HG03108 (cell line): Measurements from ENCODE around the gene PACRG.
"Not testable (repeated sequence)": the region's sequence is repeated elsewhere in the genome, so short reads cannot be mapped to it uniquely, and the experiment has no call there.

Experiments
- ATAC-seq: cut with Tn5 transposase; IDR thresholded peaks from one replicate; pipeline ENCODE4 v1.9.1; 2021; ENCODE audit warnings: moderate library complexity; ENCODE audit not compliant: unreplicated experiment

The PACRG gene

GRCh38 chr6:162922563-162923166 lies 194.9 kb downstream of the PACRG start:
- no peak for ATAC-seq

GRCh38 chr6:162934844-162935243 lies 207.1 kb downstream of the PACRG start:
- ATAC-seq, result no peak

GRCh38 chr6:162940426-162940825 lies 212.7 kb downstream of the PACRG start:
- ATAC-seq, result no peak

- no peak for ATAC-seq
Observed at GRCh38 chr6:162941128-162941527, 213.4 kb downstream of the PACRG start.

- ATAC-seq, result no peak
Observed at GRCh38 chr6:162942866-162943265, 215.1 kb downstream of the PACRG start.

- no peak for ATAC-seq
Observed at GRCh38 chr6:162943369-162943768, 215.6 kb downstream of the PACRG start.

DNA sequence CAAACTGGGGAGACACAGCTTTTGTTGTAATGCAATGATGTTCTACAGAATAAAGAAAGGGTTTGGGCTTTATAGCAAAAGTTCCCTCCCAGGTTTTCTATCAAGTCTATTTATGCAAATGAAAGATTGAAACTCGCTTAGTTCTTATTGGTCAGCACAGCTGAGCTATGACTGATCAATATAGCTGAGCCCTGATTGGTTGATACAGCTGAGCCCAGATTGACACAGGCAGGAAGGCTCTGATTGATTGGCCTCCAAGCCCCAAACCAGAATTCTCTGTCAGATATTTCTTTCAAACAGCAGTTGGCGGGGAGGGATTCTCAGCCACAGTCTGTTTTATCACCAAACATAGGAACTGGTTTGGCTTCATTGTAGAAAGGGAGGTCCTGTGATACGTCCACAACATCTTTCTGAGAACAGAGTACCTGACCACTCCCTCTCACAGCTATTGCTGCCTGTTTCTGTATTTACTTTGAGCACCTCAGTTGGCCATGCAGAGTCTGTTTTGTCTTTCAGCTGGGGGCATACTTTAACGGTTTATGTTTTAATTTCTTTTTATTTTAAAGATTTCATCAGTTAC lies 223.5 kb downstream of the PACRG start:
- no peak for ATAC-seq

DNA sequence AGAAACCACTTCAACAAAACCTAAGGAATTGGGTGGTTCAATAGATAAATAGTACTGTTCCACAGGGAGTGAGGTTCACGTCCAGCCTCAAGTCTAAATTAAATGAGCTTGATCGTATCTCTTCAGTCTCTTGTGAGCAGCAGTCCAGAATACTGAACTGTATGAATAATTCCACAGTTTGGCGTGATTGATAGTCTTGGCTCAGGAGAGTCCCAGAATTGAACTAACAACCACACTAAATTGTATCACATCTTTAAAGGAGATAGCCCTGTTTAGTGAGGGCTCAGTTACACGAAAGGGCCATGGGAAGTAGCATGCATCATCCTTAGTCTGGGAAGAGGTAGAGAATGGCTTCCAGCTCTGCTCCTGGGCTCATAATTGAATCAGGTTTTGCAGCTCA lies 224.6 kb downstream of the PACRG start:
- ATAC-seq, result no peak

DNA sequence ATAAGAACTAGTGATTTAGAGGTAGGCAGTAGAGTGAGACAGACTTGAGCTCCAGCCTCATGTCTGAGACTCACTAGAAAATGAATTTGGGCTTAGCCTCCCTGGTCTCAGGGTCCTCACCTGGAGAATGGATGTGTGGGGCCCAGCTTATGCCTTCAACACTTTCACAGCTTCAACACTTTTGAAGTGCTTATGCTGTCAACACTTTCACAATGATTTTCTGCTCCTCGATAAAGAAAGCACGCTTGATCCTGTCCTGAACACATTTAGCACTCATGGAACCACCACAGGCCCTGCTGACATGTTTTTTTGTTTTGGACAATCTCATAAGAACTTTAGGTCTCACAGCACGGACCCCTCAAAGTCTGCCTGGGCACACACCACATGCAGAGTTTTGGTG lies 229.3 kb downstream of the PACRG start:
- ATAC-seq, result no peak

DNA sequence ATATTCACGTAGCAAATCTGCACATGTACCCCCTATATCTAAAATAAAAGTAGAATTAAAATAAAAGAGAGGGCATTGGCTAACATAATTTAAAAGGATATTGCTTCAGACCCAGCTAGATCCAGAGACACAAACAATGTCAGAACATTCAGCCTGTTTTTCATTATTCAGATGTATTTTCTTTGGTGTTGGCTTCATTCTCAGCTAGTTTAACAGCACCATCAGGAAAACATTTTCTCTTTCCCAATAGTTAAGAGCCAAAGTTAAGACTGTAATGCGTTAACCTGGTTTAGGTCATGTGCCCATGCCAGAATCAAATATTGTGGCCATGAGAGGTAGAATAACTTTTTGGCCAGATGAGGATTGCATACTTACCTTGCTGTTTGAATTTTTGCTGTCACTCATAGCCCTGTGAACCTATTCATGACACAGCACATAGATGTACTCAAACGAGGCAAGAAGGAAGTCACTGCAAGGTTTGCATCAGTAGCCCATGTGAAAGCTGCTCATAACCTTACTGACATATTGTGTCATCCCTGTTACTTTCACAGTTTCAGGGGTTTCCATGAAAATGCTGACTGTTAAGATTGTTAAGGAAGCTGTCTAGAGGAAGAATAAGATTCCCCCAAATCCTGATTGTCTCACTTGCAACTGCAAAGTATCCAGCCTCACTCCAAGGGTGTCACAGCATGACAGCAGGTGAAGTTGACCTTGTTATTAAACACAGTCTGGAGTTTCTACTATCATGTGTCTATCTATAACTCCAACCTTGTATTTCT lies 233.1 kb downstream of the PACRG start:
- no peak for ATAC-seq

DNA sequence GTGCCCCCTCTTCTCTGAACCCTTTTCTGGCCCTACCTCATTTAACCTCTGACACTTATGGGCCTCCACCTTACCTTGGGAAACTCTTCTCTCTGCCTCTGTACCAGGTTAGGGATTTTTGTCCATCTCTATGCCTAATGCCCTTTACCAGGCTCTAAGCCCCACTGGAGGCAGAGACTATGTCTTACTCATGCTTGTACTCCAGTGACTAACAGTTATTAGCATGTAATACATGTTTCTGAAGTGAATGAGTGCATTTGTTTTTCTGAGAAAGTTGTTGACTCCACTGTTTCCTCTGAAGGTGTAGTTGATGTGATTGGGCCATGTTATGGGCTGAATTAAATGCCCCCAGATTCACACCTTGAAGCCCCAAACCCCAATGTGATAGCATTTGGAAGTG lies 234.3 kb downstream of the PACRG start:
- no peak for ATAC-seq

DNA sequence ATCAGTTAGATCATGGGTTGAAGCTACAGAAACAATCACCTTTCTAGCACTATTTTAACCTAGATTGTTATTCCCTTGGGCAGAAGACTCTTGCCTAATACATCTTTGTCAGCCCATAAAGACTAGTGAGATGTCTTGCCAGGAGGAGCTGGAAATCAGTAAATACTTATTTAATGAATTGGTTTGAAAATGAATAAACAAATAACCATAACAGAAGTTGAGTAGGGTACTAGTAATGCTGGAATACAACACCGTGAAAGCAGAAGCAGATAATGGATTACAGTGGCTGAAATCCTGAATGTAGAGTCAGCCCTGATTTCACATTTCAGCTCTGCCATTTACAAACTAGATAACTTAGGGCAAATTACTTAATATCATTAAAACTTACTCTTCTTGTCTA lies 236.1 kb downstream of the PACRG start:
- ATAC-seq, result no peak

DNA sequence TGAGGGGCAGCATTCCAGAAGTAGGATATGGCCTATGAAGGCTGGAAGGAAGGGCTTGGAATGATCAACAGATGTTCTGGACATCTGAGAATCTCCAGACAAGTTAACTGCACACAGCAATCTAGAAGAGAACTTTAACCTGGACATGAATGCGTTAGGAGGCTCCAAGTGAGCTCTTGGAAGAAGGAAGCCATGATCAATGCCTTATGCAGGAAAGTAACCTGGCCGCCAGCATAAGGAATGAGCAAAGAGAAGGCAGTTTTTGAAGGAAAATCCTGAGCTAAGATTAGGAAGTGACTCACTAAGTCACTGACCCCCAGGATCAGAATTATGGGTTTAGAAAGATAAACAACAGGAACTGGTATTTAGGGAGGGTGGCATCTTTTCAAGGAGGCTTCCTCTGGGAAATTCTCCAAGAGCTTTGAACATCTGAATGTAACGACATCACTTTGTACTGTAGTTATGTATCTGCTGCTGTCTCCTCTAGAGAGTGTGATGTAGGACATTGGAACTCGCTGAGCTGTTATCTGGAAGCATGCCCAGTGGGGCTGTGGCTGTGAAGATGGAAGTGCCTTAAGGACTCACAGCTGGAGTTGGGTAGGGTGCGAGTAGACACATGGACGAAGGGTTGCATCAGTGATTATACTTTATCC lies 236.8 kb downstream of the PACRG start:
- no peak for ATAC-seq

- ATAC-seq, result no peak
Observed at GRCh38 chr6:162965366-162965765, 237.6 kb downstream of the PACRG start.

- no peak for ATAC-seq
Observed at GRCh38 chr6:162970246-162970645, 242.5 kb downstream of the PACRG start.

DNA sequence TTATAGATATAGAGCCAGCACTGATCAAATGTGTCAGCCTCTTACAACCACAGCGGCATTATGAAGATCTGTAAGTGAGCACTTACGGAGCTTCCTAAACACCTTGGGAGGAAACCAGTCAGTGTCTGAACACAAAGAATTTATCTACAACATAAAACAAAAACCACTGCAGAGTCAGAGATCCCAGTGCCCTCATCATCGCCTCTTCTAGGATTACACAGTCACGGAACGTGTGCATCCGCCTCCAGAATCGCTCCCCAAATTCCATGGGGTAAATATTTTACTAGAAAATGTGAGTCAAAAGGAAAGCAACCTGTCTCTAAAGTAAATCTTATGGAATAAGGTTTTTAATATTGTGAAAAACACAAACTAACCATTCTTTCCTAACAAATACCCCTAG lies 243.6 kb downstream of the PACRG start:
- no peak for ATAC-seq

DNA sequence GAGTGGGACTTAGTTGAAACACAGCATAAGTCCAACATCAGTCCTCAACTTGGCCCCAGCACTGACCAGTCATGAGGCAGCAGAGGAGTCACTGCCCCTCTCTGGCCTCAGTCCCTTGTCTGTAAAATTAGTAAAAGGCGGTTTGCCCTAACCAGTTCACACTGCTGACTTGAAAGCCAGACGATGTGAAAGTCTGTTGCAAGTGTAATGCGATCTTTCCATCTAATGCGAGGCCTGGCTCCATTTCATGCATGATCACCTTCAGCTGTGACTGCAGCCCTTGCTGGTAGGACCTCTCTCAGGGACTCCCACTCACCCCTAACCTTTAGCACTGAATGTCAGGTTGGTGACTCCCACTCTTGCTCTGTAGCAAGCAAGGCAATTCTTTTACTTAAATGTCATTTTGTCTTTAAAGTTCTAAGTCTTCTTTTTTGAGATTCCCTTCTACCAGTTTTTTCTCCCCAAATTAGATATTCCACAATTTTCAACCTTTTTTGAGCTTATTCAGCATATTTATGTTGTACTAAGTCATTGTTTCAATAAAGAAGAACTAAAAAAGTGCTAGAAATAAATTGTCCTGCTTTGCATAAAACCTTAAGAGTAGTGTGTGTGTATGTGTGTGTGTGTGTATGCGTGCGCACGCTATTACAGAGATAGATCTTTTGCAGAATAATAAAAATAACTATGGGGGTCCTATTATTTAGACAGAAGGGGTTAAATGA lies 245.5 kb downstream of the PACRG start:
- ATAC-seq, result no peak

DNA sequence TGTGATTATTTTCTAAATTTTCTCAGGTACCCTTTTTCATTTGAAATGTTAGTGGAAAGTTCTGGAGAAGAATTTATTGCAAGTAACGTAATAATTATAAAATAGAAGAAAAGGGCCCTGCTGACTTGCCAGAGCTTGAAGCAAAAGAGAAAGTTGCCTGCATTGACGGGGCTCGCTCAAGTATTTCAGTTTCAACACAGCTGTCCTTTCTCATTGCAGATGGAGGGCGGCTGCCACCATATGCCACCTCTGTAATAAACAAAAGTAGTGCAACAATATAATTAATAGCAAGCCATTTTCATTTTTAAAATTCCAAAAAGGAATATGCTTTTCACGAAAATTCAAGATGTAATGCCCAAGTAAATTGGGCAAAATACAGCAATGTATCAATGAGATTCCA lies 246.2 kb downstream of the PACRG start:
- no peak for ATAC-seq

- no peak for ATAC-seq
Observed at GRCh38 chr6:162974685-162975084, 246.9 kb downstream of the PACRG start.

DNA sequence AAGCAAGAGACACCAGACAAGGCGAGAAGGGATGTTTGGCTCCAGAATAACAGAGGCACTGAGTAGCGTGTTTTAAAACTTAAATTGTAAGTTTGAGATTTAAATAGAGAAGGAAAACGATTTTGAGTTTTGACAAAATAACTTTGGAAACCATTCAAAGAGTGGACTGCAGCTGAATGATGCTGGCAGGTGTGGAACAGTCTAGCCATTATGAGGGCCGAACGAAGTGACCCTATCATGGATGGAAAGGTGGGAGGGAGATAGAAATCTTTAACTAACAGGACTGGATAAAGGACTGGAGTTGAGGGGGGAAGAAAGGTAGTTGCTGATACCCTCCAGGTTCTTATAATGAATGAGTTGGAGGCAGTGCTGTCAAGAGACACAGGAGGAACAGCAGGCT lies 248.4 kb downstream of the PACRG start:
- ATAC-seq, result no peak

- ATAC-seq, result not testable (repeated sequence)
Observed at GRCh38 chr6:162983234-162983633, 255.5 kb downstream of the PACRG start.
